Ovary (tissue), 9 donors: Measurements from ENCODE around the gene TIMM8B. TPM values are rescaled to one million over a fixed set of nuclear protein-coding genes. Genes with fewer than 3 reads are reported as not detected.

Experiments used
- DNase-seq, 5 donors: peaks; one replicate each; pipeline ENCODE4 v3.0.0-alpha.2; 2019 to 2020
- H3K27ac ChIP-seq, 2 donors: fragments of 200-600 bp; one replicate each; pipeline versions ENCODE4 v1.5.1 to v1.8.0; 2019 to 2022
- H3K27me3 ChIP-seq: fragments of 200-600 bp; one replicate; pipeline ENCODE4 v1.8.0; 2022
- H3K36me3 ChIP-seq: fragments of 200-600 bp; sonication (generic); one replicate; pipeline ENCODE4 v1.5.1; 2019
- H3K4me1 ChIP-seq: one replicate; pipeline ENCODE4 v1.8.1; 2013; ENCODE audit warnings: mild to moderate bottlenecking, moderate library complexity; ENCODE audit not compliant: insufficient read depth
- H3K4me3 ChIP-seq: fragments of 200-600 bp; sonication (generic); one replicate; pipeline ENCODE4 v1.5.1; 2017
- H3K9me3 ChIP-seq, 2 donors: fragments of 200-600 bp in 1 of 2; sonication (generic) in 1 of 2; one replicate each; pipeline versions ENCODE4 v1.5.1 to v1.8.1; 2013 to 2019; ENCODE audit warnings: mild to moderate bottlenecking in 1 of 2, moderate library complexity in 1 of 2
- CTCF ChIP-seq, 3 donors: fragments of 450-650 bp in 2 of 3; fragments of 200-600 bp in 1 of 3; IDR thresholded peaks; one replicate each; pipeline versions ENCODE4 v1.5.1 to v1.8.0; 2016 to 2022; ENCODE audit warnings: antibody characterized with exemption in 3 of 3, mild to moderate bottlenecking in 1 of 3
- EP300 ChIP-seq: sonication (generic); formaldehyde crosslinking; IDR thresholded peaks from one replicate; pipeline ENCODE4 v1.6.1; 2017; ENCODE audit warnings: antibody characterized with exemption
- POLR2A ChIP-seq: fragments of 450-650 bp; IDR thresholded peaks from one replicate; pipeline ENCODE4 v1.6.1; 2017; ENCODE audit warnings: antibody characterized with exemption, mild to moderate bottlenecking, moderate library complexity
- WGBS, 3 donors: extraction: QIAGEN DNeasy Blood & Tissue Kit in 1 of 3; methylation state at CpG; one replicate each; pipeline versions ENCODE4 v1.1.5 to v1.1.7; 2013 to 2017; 5-methylcytosine and 5-hydroxymethylcytosine counted together
- intact Hi-C, 4 donors: fragments of 100-400 bp; cut with DNase I; formaldehyde crosslinking; loops; one replicate each; pipeline versions ENCODE4 v1.11.0 to v1.15.1; 2022 to 2023
- polyA plus RNA-seq, 2 donors: library from polyadenylated mRNA; stranded (reverse); fragments of 200-250 nt in 1 of 2; fragments of 350-450 nt in 1 of 2; fragmentation: Illumina TruSeq in 1 of 2; extraction: RNeasy Lipid Tissue Mini Kit (QIAGEN cat#74804) in 1 of 2; gene quantifications; one replicate each; pipeline ENCODE4 v1.2.3, GENCODE V29; 2013 to 2014
- small RNA-seq: library from RNA; depleted of rRNA; stranded (forward); fragments of <200 nt; gene quantifications from one replicate; pipeline ENCODE3, GENCODE V24; 2016
- total RNA-seq, 7 donors: library from RNA; depleted of rRNA in 2 of 7; stranded (reverse); fragments of >200 nt in 2 of 7; fragmentation: NEBNext Ultra II Directional in 3 of 7; extraction: Animal tissue kit (Norgen Biotek cat#: 25700) in 3 of 7; gene quantifications; one replicate each; pipeline versions ENCODE4 v1.1.0 to v1.2.4, GENCODE V29; 2016 to 2023
- donor health status: DM: no; HTN: no; CAD: no; lungs with moderate emphysema.
- donor health status: DM: no; HTN: no; CAD: no.
- donor health status: Bipolar disorder and iron deficiency.
- donor health status: DM: yes; HTN: yes; CAD: no.
- donor health status: DM: no; HTN: no; CAD: no.
- donor health status: DM: yes; HTN: yes; CAD: no.

Gene TIMM8B
- total and polyA plus RNA-seq, 9 donors: 21.8 to 71.1 (median 35.6) TPM

- DNase-seq: no peak
- WGBS, 3 donors: 59 to 66% (median 66%) methylated on average over 6 of the region's 6 CpGs
- intact Hi-C loops: no loop called here
- Histone ChIP-seq H3K4me3 (no peak overlapping the region), H3K27me3 (no peaks in the 10 kb centered on the region), H3K36me3 (no peaks in the 10 kb centered on the region), H3K27ac (no peak overlapping the region), H3K9me3 (no peaks in the 10 kb centered on the region), H3K4me1 (no peaks in the 10 kb centered on the region)
- TF ChIP-seq POLR2A: no peak
- no peak for TF ChIP-seq EP300
- TF ChIP-seq CTCF (IDR thresholded peaks at IDR 0.05): no peak
Observed at GRCh38 chr11:112042161-112042960, 44.2 kb downstream of the TIMM8B start.

GRCh38 chr11:112037527-112037926 lies 49.0 kb downstream of the TIMM8B start:
- Histone ChIP-seq H3K27me3 (no peaks in the 10 kb centered on the region), H3K9me3 (no peaks in the 10 kb centered on the region), H3K36me3 (no peaks in the 10 kb centered on the region), H3K4me3 (no peak overlapping the region), H3K4me1 (no peaks in the 10 kb centered on the region), H3K27ac (no peak overlapping the region)
- TF ChIP-seq POLR2A (no peak), CTCF (IDR thresholded peaks at IDR 0.05) (no peak), EP300 (no peak)
- intact Hi-C loops: no loop called here
- DNase-seq: no peak

Small RNA genes within 50 kb of the gene (small RNA-seq; reads per million reads assigned to genes)
- not detected for gene AP000907.3

Other genes with a start within 250 kb of the TIMM8B start
- 10 to 100 TPM; 24.4 to 39.9 (median 29.3) TPM for gene ALG9, start 215.2 kb downstream of the TIMM8B start, total RNA-seq
- gene ALG9, start 215.2 kb downstream of the TIMM8B start, polyA plus RNA-seq: 10 to 100 TPM; 12.0 to 43.5 TPM
- 1 to 10 TPM; 1.3 to 2.9 (median 1.8) TPM for gene FDXACB1, start 207.6 kb downstream of the TIMM8B start, total RNA-seq
- gene FDXACB1, start 207.6 kb downstream of the TIMM8B start, polyA plus RNA-seq: 1 to 10 TPM; 1.4 to 2.8 TPM
- 10 to 100 TPM; 11.6 to 40.9 (median 21.4) TPM for gene CFAP68, start 207.2 kb downstream of the TIMM8B start, total RNA-seq
- gene CFAP68, start 207.2 kb downstream of the TIMM8B start, polyA plus RNA-seq: 10 to 100 TPM; 28.6 to 70.1 TPM
- 100 to 1,000 TPM in 1 of 7 donors, 10 to 100 TPM in 6; 22.7 to 121 (median 72.5) TPM for gene CRYAB, start 175.0 kb downstream of the TIMM8B start, total RNA-seq
- 100 to 1,000 TPM in 1 of 2 donors, 10 to 100 TPM in 1; 69.2 to 301 TPM for gene CRYAB, start 175.0 kb downstream of the TIMM8B start, polyA plus RNA-seq
- 10 to 100 TPM in 1 of 7 donors, 1 to 10 TPM in 4, under 1 TPM in 1, not detected in 1; 0.34 to 10.3 (median 7.6) TPM for gene HSPB2, start 174.0 kb downstream of the TIMM8B start, total RNA-seq
- gene HSPB2, start 174.0 kb downstream of the TIMM8B start, polyA plus RNA-seq: 10 to 100 TPM in 1 of 2 donors, 1 to 10 TPM in 1; 5.0 to 11.8 TPM
- gene C11orf52, start 167.8 kb downstream of the TIMM8B start, total RNA-seq: 1 to 10 TPM in 6 of 7 donors, not detected in 1; 1.3 to 5.9 (median 1.9) TPM
- gene C11orf52, start 167.8 kb downstream of the TIMM8B start, polyA plus RNA-seq: 1 to 10 TPM; 2.4 to 3.7 TPM
- 10 to 100 TPM; 17.0 to 25.4 (median 23.7) TPM for gene DIXDC1, start 149.4 kb downstream of the TIMM8B start, total RNA-seq
- gene DIXDC1, start 149.4 kb downstream of the TIMM8B start, polyA plus RNA-seq: 10 to 100 TPM; 10.3 to 37.9 TPM
- 10 to 100 TPM; 10.8 to 26.4 (median 19.9) TPM for gene DLAT, start 61.3 kb downstream of the TIMM8B start, total RNA-seq
- gene DLAT, start 61.3 kb downstream of the TIMM8B start, polyA plus RNA-seq: 10 to 100 TPM; 11.1 to 27.8 TPM
- 1 to 10 TPM in 6 of 7 donors, under 1 TPM in 1; 0.83 to 8.6 (median 2.4) TPM for gene PIH1D2, start 12.7 kb downstream of the TIMM8B start, total RNA-seq
- gene PIH1D2, start 12.7 kb downstream of the TIMM8B start, polyA plus RNA-seq: 1 to 10 TPM in 1 of 2 donors, under 1 TPM in 1; 0.94 to 2.3 TPM
- 10 to 100 TPM; 11.4 to 23.1 (median 17.2) TPM for gene NKAPD1, start 12.5 kb downstream of the TIMM8B start, total RNA-seq
- 10 to 100 TPM; 18.8 to 48.2 TPM for gene NKAPD1, start 12.5 kb downstream of the TIMM8B start, polyA plus RNA-seq
- 10 to 100 TPM; 64.9 to 85.9 (median 83.2) TPM for gene SDHD, start 117 bp upstream of the TIMM8B start, total RNA-seq
- gene SDHD, start 117 bp upstream of the TIMM8B start, polyA plus RNA-seq: 10 to 100 TPM; 85.1 to 98.4 TPM
- 10 to 100 TPM in 1 of 7 donors, 1 to 10 TPM in 6; 1.7 to 17.1 (median 3.5) TPM for gene IL18, start 77.3 kb upstream of the TIMM8B start, total RNA-seq
- 1 to 10 TPM; 2.2 to 7.7 TPM for gene IL18, start 77.3 kb upstream of the TIMM8B start, polyA plus RNA-seq
- 1 to 10 TPM in 1 of 7 donors, under 1 TPM in 5, not detected in 1; 0.23 to 1.3 (median 0.52) TPM for gene TEX12, start 80.6 kb upstream of the TIMM8B start, total RNA-seq
- gene TEX12, start 80.6 kb upstream of the TIMM8B start, polyA plus RNA-seq: under 1 TPM; 0.11 to 0.62 TPM
- gene BCO2, start 88.8 kb upstream of the TIMM8B start, total RNA-seq: 10 to 100 TPM in 1 of 7 donors, 1 to 10 TPM in 6; 2.9 to 11.7 (median 4.4) TPM
- gene BCO2, start 88.8 kb upstream of the TIMM8B start, polyA plus RNA-seq: 1 to 10 TPM; 1.2 to 3.2 TPM
- gene PTS, start 139.7 kb upstream of the TIMM8B start, total RNA-seq: 10 to 100 TPM; 21.4 to 39.7 (median 26.3) TPM
- gene PTS, start 139.7 kb upstream of the TIMM8B start, polyA plus RNA-seq: 10 to 100 TPM; 18.3 to 35.5 TPM
- not detected for gene PLET1, start 174.1 kb upstream of the TIMM8B start, total RNA-seq
- not detected for gene PLET1, start 174.1 kb upstream of the TIMM8B start, polyA plus RNA-seq